Frontal cortex (tissue), 4 donors: Measurements from ENCODE around the gene GTF3C1. TPM values are rescaled to one million over a fixed set of nuclear protein-coding genes. Genes with fewer than 3 reads are reported as not detected.
A peak's percentile ranks its signal among the peaks of the same experiment; 100 is the strongest.

Experiments used
- DNase-seq, 2 donors: peaks; one replicate each; pipeline ENCODE4 v3.0.0; 2012; ENCODE audit warnings: low spot score in 2 of 2
- FAIRE-seq: peaks from 2 replicates; lab custom pipeline; 2012; peaks lifted over from hg19 to GRCh38; lab: Jason Lieb, UNC
- total RNA-seq: library from RNA; depleted of rRNA; stranded (reverse); fragments of >200 nt; gene quantifications from one replicate; pipeline ENCODE4 v1.2.3, GENCODE V29; 2014
- donor health status: control.
- donor health status: control.
- donor health status: control.

GTF3C1 gene
- total RNA-seq, 1 donor from 2014 or later: 77.9 TPM

- FAIRE-seq: no peak
- no peak for DNase-seq
Measured at GRCh38 chr16:27491894-27492587, 57.7 kb downstream of the GTF3C1 start.

GRCh38 chr16:27489906-27490305 lies 59.8 kb downstream of the GTF3C1 start:
- FAIRE-seq (no peak), DNase-seq (no peak)

GRCh38 chr16:27489421-27489820 lies 60.3 kb downstream of the GTF3C1 start:
- DNase-seq (no peak), FAIRE-seq (no peak)

GRCh38 chr16:27486760-27487159 lies 63.0 kb downstream of the GTF3C1 start:
- FAIRE-seq (no peak), DNase-seq (no peak)

GRCh38 chr16:27486344-27486743 lies 63.4 kb downstream of the GTF3C1 start:
- DNase-seq: no peak
- no peak for FAIRE-seq

- DNase-seq (no peak), FAIRE-seq (no peak)
Measured at GRCh38 chr16:27485811-27486210, 63.9 kb downstream of the GTF3C1 start.

- DNase-seq (no peak), FAIRE-seq (no peak)
Measured at GRCh38 chr16:27485126-27485525, 64.6 kb downstream of the GTF3C1 start.

- no peak for FAIRE-seq
- DNase-seq: no peak
Measured at GRCh38 chr16:27483624-27484023, 66.1 kb downstream of the GTF3C1 start.

- FAIRE-seq (no peak), DNase-seq (no peak)
Measured at GRCh38 chr16:27483088-27483437, 66.7 kb downstream of the GTF3C1 start.

- no peak for DNase-seq
- no peak for FAIRE-seq
Measured at GRCh38 chr16:27482397-27483087, 67.2 kb downstream of the GTF3C1 start.

- FAIRE-seq (no peak), DNase-seq (no peak)
Measured at GRCh38 chr16:27481282-27481934, 68.3 kb downstream of the GTF3C1 start.

GRCh38 chr16:27480761-27481160 lies 69.0 kb downstream of the GTF3C1 start:
- no peak for FAIRE-seq
- no peak for DNase-seq

GRCh38 chr16:27476240-27476639 lies 73.5 kb downstream of the GTF3C1 start:
- DNase-seq (no peak), FAIRE-seq (no peak)

GRCh38 chr16:27475561-27475960 lies 74.2 kb downstream of the GTF3C1 start:
- FAIRE-seq (no peak), DNase-seq (peak in 1 of 2 donors; percentile 51)

GRCh38 chr16:27474921-27475320 lies 74.8 kb downstream of the GTF3C1 start:
- DNase-seq: no peak
- no peak for FAIRE-seq

- FAIRE-seq: no peak
Measured at GRCh38 chr16:27474041-27474440, 75.7 kb downstream of the GTF3C1 start.

GRCh38 chr16:27473101-27473900 lies 76.4 kb downstream of the GTF3C1 start:
- DNase-seq: no peak
- FAIRE-seq: no peak

More at GRCh38 chr16:27474041-27474440, 75.7 kb downstream of the GTF3C1 start:
- no peak for DNase-seq

GRCh38 chr16:27472091-27473020 lies 77.4 kb downstream of the GTF3C1 start:
- DNase-seq (no peak), FAIRE-seq (no peak)

GRCh38 chr16:27471661-27472060 lies 78.1 kb downstream of the GTF3C1 start:
- no peak for FAIRE-seq
- DNase-seq: no peak
